ENCODE measurements around the gene SHISA3. TPM values are rescaled to one million over a fixed set of nuclear protein-coding genes. Genes with fewer than 3 reads are reported as not detected.

SHISA3 gene
- total RNA-seq, 1 experiment from 2014 or later: 6.0 TPM

GRCh38 chr4:42357325-42357724 is 40.0 kb upstream of the SHISA3 start:
- no peak for DNase-seq (ENCODE audit: low spot score)
- no peaks in the 10 kb centered on the region for H3K9me3 Mint-ChIP-seq
- H3K27ac Mint-ChIP-seq: no peak overlapping the region
- no peak overlapping the region for H3K4me3 Mint-ChIP-seq
- H3K27me3 Mint-ChIP-seq (ENCODE audit: low read depth): no peaks in the 10 kb centered on the region; the same call in 1 of the 2 replicates
- TF ChIP-seq NR2C2 (CRISPR knock-in tag; IDR thresholded peaks at IDR 0.05) (no peak), ZNF512 (CRISPR knock-in tag; IDR thresholded peaks at IDR 0.05; ENCODE audit: borderline replicate concordance) (0 out of 2 replicates have a peak, but pooled peaks have one; percentile 76)
- CTCF ChIA-PET: no interaction called here
- POLR2A ChIA-PET: no interaction called here
- no peak for ATAC-seq
- no peaks in the 10 kb centered on the region for H3K36me3 Mint-ChIP-seq
- H3K4me1 Mint-ChIP-seq: peaks cover 14% of the 10 kb centered on the region

- no peak for ATAC-seq
- POLR2A ChIA-PET: no interaction called here
These were observed 37.6 kb upstream of the SHISA3 start for GRCh38 chr4:42359711-42360110.

GRCh38 chr4:42360256-42360669 is 37.0 kb upstream of the SHISA3 start:
- CTCF ChIA-PET: interaction anchor here (1.6 kb wide), 1 partner anchor 11 kb away, joined by 6 read pairs; no protein-coding TSS in a partner anchor
- no peak overlapping the region for H3K4me3 Mint-ChIP-seq
- peaks cover 14% of the 10 kb centered on the region for H3K4me1 Mint-ChIP-seq
- no peak for TF ChIP-seq ZNF263 (CRISPR knock-in tag; IDR thresholded peaks at IDR 0.05; ENCODE audit: low read depth)
- TF ChIP-seq IRF2 (CRISPR knock-in tag; IDR thresholded peaks at IDR 0.05; ENCODE audit: borderline replicate concordance, low read depth): no peak
- no peak for TF ChIP-seq MAX (CRISPR knock-in tag; IDR thresholded peaks at IDR 0.05)
- TF ChIP-seq NR1H2 (CRISPR knock-in tag; IDR thresholded peaks at IDR 0.05): no peak
- no peak for TF ChIP-seq TEAD1 (CRISPR knock-in tag; IDR thresholded peaks at IDR 0.05)
- TF ChIP-seq NR3C1 (CRISPR knock-in tag; conservative IDR thresholded peaks at IDR 0.05; ENCODE audit: low read depth): no peak
- no peak for TF ChIP-seq ZNF512 (CRISPR knock-in tag; IDR thresholded peaks at IDR 0.05; ENCODE audit: borderline replicate concordance)
- TF ChIP-seq CREB1 (CRISPR knock-in tag; IDR thresholded peaks at IDR 0.05): no peak
- TF ChIP-seq ZMAT4 (CRISPR knock-in tag; IDR thresholded peaks at IDR 0.05): no peak
- no peak for TF ChIP-seq ZNF425 (CRISPR knock-in tag; conservative IDR thresholded peaks at IDR 0.05)
- no peak for TF ChIP-seq ESRRA (CRISPR knock-in tag; IDR thresholded peaks at IDR 0.05; ENCODE audit: borderline replicate concordance)
- no peak for TF ChIP-seq JUN (CRISPR knock-in tag; IDR thresholded peaks at IDR 0.05)
- no peak for TF ChIP-seq SMAD3 (CRISPR knock-in tag; IDR thresholded peaks at IDR 0.05; ENCODE audit: borderline replicate concordance)

More at GRCh38 chr4:42359711-42360110, 37.6 kb upstream of the SHISA3 start:
- Mint-ChIP-seq H3K4me1 (peaks cover 14% of the 10 kb centered on the region), H3K27me3 (ENCODE audit: low read depth) (no peaks in the 10 kb centered on the region; the same call in 1 of the 2 replicates), H3K36me3 (no peaks in the 10 kb centered on the region), H3K27ac (no peak overlapping the region), H3K9me3 (peaks cover 7% of the 10 kb centered on the region), H3K4me3 (no peak overlapping the region)
- no peak for DNase-seq (ENCODE audit: low spot score)
- no peak for TF ChIP-seq IRF2 (CRISPR knock-in tag; IDR thresholded peaks at IDR 0.05; ENCODE audit: borderline replicate concordance, low read depth)
- no peak for TF ChIP-seq FOXP4 (CRISPR knock-in tag; IDR thresholded peaks at IDR 0.05)
- no peak for TF ChIP-seq PREB (CRISPR knock-in tag; IDR thresholded peaks at IDR 0.05; ENCODE audit: borderline replicate concordance)
- TF ChIP-seq ZNF263 (CRISPR knock-in tag; IDR thresholded peaks at IDR 0.05; ENCODE audit: low read depth): no peak
- CTCF ChIA-PET: interaction anchor here (1.6 kb wide), 1 partner anchor 12 kb away, joined by 6 read pairs; no protein-coding TSS in a partner anchor

More at GRCh38 chr4:42360256-42360669, 37.0 kb upstream of the SHISA3 start:
- ATAC-seq: no peak
- no peak for DNase-seq (ENCODE audit: low spot score)
- POLR2A ChIA-PET: no interaction called here
- H3K36me3 Mint-ChIP-seq: no peaks in the 10 kb centered on the region
- peaks cover 7% of the 10 kb centered on the region for H3K9me3 Mint-ChIP-seq
- H3K27me3 Mint-ChIP-seq (ENCODE audit: low read depth): no peaks in the 10 kb centered on the region; the same call in 1 of the 2 replicates
- no peak overlapping the region for H3K27ac Mint-ChIP-seq

Data from WTC11 (cell line).